Measurements from ENCODE around the gene EPB41L1. TPM values are rescaled to one million over a fixed set of nuclear protein-coding genes. Genes with fewer than 3 reads are reported as not detected.
A peak's percentile ranks its signal among the peaks of the same experiment; 100 is the strongest.

Gene EPB41L1
- total RNA-seq, 1 donor from 2014 or later: 43.1 TPM

- H3K4me1 Mint-ChIP-seq: no peaks in the 10 kb centered on the region
- H3K9me3 Mint-ChIP-seq: no peaks in the 10 kb centered on the region
- H3K27ac Mint-ChIP-seq: no peak overlapping the region
- DNase-seq (ENCODE audit: low spot score in 2 of 2, unreplicated experiment in 2 of 2): peak in 1 of 2 experiments; percentile 34
- TF ChIP-seq, protein P1, sequence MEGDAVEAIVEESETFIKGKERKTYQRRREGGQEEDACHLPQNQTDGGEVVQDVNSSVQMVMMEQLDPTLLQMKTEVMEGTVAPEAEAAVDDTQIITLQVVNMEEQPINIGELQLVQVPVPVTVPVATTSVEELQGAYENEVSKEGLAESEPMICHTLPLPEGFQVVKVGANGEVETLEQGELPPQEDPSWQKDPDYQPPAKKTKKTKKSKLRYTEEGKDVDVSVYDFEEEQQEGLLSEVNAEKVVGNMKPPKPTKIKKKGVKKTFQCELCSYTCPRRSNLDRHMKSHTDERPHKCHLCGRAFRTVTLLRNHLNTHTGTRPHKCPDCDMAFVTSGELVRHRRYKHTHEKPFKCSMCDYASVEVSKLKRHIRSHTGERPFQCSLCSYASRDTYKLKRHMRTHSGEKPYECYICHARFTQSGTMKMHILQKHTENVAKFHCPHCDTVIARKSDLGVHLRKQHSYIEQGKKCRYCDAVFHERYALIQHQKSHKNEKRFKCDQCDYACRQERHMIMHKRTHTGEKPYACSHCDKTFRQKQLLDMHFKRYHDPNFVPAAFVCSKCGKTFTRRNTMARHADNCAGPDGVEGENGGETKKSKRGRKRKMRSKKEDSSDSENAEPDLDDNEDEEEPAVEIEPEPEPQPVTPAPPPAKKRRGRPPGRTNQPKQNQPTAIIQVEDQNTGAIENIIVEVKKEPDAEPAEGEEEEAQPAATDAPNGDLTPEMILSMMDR (IDR thresholded peaks at IDR 0.05; ENCODE audit: unreplicated experiment): no peak
- H3K36me3 Mint-ChIP-seq: no peaks in the 10 kb centered on the region
- H3K27me3 Mint-ChIP-seq (ENCODE audit: low read depth): peaks cover 9% of the 10 kb centered on the region
- H3K4me3 Mint-ChIP-seq: no peak overlapping the region
Measured at GRCh38 chr20:36274181-36274841, 119.8 kb downstream of the EPB41L1 start.

DNA sequence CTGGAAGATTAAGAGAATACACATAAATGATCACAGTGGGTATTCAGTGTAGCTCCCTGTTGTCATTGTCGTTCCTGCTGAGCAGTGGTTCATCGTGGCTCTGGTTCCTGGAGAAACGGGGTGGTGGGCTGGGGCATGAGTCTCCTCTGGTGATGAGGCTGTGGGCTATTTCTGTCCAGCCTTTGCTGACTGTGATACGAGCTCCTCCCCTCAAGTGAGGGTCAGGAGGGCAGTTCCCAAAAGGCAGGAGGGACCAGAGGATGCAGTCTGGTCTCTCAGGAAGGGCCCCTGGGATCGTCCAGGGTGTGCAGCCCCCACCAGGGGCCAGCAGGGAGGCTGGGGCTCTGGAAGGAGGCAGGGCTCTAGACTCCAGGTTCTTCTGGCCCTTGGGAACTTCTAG, 120.5 kb downstream of the EPB41L1 start:
- H3K27ac Mint-ChIP-seq: no peak overlapping the region
- TF ChIP-seq, protein P1 (IDR thresholded peaks at IDR 0.05; ENCODE audit: unreplicated experiment): no peak
- H3K27me3 Mint-ChIP-seq (ENCODE audit: low read depth): peaks cover 9% of the 10 kb centered on the region
- H3K4me3 Mint-ChIP-seq: no peak overlapping the region
- H3K36me3 Mint-ChIP-seq: no peaks in the 10 kb centered on the region
- DNase-seq (ENCODE audit: low spot score in 2 of 2, unreplicated experiment in 2 of 2): peak in 1 of 2 experiments; percentile 27
- no peaks in the 10 kb centered on the region for H3K9me3 Mint-ChIP-seq
- no peaks in the 10 kb centered on the region for H3K4me1 Mint-ChIP-seq

- Mint-ChIP-seq H3K36me3 (no peaks in the 10 kb centered on the region), H3K4me3 (no peak overlapping the region), H3K9me3 (no peaks in the 10 kb centered on the region), H3K27ac (no peak overlapping the region), H3K27me3 (ENCODE audit: low read depth) (peaks cover 9% of the 10 kb centered on the region), H3K4me1 (no peaks in the 10 kb centered on the region)
- no peak for DNase-seq (ENCODE audit: low spot score in 2 of 2, unreplicated experiment in 2 of 2)
- TF ChIP-seq, protein P1 (IDR thresholded peaks at IDR 0.05; ENCODE audit: unreplicated experiment): no peak
Measured at GRCh38 chr20:36275441-36276189, 121.1 kb downstream of the EPB41L1 start.

- Mint-ChIP-seq H3K4me1 (no peaks in the 10 kb centered on the region), H3K27ac (no peak overlapping the region)
Measured at GRCh38 chr20:36277546-36277945, 123.0 kb downstream of the EPB41L1 start.

GRCh38 chr20:36279362-36279761, 124.8 kb downstream of the EPB41L1 start:
- H3K9me3 Mint-ChIP-seq: peaks cover 3% of the 10 kb centered on the region
- TF ChIP-seq, protein P1 (IDR thresholded peaks at IDR 0.05; ENCODE audit: unreplicated experiment): no peak
- no peaks in the 10 kb centered on the region for H3K36me3 Mint-ChIP-seq
- no peak overlapping the region for H3K27ac Mint-ChIP-seq
- H3K4me1 Mint-ChIP-seq: no peaks in the 10 kb centered on the region
- no peak for DNase-seq (ENCODE audit: low spot score in 2 of 2, unreplicated experiment in 2 of 2)
- peaks cover 34% of the 10 kb centered on the region for H3K27me3 Mint-ChIP-seq (ENCODE audit: low read depth)
- H3K4me3 Mint-ChIP-seq: no peak overlapping the region

More at GRCh38 chr20:36277546-36277945, 123.0 kb downstream of the EPB41L1 start:
- Mint-ChIP-seq H3K9me3 (no peaks in the 10 kb centered on the region), H3K27me3 (ENCODE audit: low read depth) (peaks cover 19% of the 10 kb centered on the region), H3K4me3 (no peak overlapping the region), H3K36me3 (no peaks in the 10 kb centered on the region)
- DNase-seq (ENCODE audit: low spot score in 2 of 2, unreplicated experiment in 2 of 2): peak in 1 of 2 experiments; percentile 36
- TF ChIP-seq, protein P1 (IDR thresholded peaks at IDR 0.05; ENCODE audit: unreplicated experiment): no peak

Measured in mesothelial cell of epicardium (in vitro differentiated cells).